22Rv1 (cell line): ENCODE data around the gene NBEAL2.

Experiments used
- ZFX ChIP-seq: fragments of 450-650 bp; IDR thresholded peaks from 2 replicates; pipeline ENCODE4 v1.6.1; 2017; ENCODE audit warnings: antibody characterized with exemption, borderline replicate concordance
- TF ChIP-seq, protein P1 (sequence below): fragments of 450-650 bp; IDR thresholded peaks from 2 replicates; pipeline ENCODE4 v1.5.1; 2017; ENCODE audit warnings: mild to moderate bottlenecking

DNA sequence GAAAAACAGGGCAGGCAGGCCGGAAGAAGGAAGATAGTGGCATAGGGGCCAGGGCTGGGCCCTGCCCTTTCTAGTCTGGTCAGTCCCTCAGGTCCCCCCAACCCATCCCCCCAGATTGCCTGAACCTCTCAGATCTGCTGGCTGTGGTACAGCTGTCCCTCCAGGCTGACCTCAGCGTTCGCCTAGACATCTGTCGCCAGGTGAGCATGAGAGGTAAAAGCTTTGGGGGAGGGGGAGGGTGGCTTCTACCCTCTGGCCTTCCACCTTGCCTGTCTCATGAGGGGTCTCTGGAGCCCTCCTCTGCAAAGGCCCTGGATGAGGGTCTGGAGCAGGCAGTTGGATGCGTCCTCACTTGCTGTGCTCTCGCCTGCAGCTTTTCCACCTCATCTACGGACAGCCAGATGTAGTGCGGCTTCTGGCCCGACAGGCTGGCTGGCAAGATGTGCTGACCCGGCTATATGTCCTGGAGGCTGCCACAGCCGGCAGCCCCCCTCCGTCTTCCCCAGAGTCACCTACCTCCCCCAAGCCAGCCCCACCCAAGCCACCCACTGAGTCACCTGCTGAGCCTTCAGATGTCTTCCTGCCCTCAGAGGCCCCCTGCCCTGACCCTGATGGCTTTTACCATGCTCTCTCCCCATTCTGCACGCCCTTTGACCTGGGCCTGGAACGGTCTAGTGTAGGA lies 20.2 kb downstream of the NBEAL2 start:
- TF ChIP-seq, protein P1, sequence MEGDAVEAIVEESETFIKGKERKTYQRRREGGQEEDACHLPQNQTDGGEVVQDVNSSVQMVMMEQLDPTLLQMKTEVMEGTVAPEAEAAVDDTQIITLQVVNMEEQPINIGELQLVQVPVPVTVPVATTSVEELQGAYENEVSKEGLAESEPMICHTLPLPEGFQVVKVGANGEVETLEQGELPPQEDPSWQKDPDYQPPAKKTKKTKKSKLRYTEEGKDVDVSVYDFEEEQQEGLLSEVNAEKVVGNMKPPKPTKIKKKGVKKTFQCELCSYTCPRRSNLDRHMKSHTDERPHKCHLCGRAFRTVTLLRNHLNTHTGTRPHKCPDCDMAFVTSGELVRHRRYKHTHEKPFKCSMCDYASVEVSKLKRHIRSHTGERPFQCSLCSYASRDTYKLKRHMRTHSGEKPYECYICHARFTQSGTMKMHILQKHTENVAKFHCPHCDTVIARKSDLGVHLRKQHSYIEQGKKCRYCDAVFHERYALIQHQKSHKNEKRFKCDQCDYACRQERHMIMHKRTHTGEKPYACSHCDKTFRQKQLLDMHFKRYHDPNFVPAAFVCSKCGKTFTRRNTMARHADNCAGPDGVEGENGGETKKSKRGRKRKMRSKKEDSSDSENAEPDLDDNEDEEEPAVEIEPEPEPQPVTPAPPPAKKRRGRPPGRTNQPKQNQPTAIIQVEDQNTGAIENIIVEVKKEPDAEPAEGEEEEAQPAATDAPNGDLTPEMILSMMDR = no peak
- TF ChIP-seq ZFX = no peak
